ENCODE measurements around the gene KDM6A. TPM values are rescaled to one million over a fixed set of nuclear protein-coding genes. Genes with fewer than 3 reads are reported as not detected.
"Not testable (repeated sequence)": the region's sequence is repeated elsewhere in the genome, so short reads cannot be mapped to it uniquely, and the experiment has no call there.

Gene KDM6A
- total RNA-seq, 2 donors from 2014 or later, result 36.4 to 51.0 TPM

GRCh38 chrX:44914532-44915198 is 41.7 kb downstream of the KDM6A start:
- H3K36me3 Mint-ChIP-seq (ENCODE audit: insufficient read depth in 2 of 2), result peaks cover 0 to 11% of the 10 kb centered on the region in 2 donors
- no peaks in the 10 kb centered on the region for H3K27me3 Mint-ChIP-seq (ENCODE audit: low read depth)
- H3K27ac Mint-ChIP-seq, result peak overlapping the region; percentile 80
- H3K4me1 Mint-ChIP-seq (ENCODE audit: low read depth), result peaks cover 40% of the 10 kb centered on the region
- H3K4me3 Mint-ChIP-seq, result peak overlapping the region in 1 of 2 donors; percentile 69
- no peak for DNase-seq
- peak; percentile 59 to 70 for ATAC-seq (replicated peaks in 1 of 2)
- H3K9me3 Mint-ChIP-seq, result no peaks in the 10 kb centered on the region

- H3K4me3 Mint-ChIP-seq, result peak overlapping the region in 1 of 2 donors; percentile 25
- DNase-seq (no peak), ATAC-seq (replicated peaks in 1 of 2) (no peak)
- peaks cover 0 to 9% of the 10 kb centered on the region in 2 donors for H3K36me3 Mint-ChIP-seq (ENCODE audit: insufficient read depth in 2 of 2)
- H3K9me3 Mint-ChIP-seq, result no peaks in the 10 kb centered on the region
- no peak overlapping the region for H3K27ac Mint-ChIP-seq
- H3K27me3 Mint-ChIP-seq (ENCODE audit: low read depth), result no peaks in the 10 kb centered on the region
- H3K4me1 Mint-ChIP-seq (ENCODE audit: low read depth), result peaks cover 40% of the 10 kb centered on the region
Measured at GRCh38 chrX:44915361-44915868, 42.4 kb downstream of the KDM6A start.

DNA sequence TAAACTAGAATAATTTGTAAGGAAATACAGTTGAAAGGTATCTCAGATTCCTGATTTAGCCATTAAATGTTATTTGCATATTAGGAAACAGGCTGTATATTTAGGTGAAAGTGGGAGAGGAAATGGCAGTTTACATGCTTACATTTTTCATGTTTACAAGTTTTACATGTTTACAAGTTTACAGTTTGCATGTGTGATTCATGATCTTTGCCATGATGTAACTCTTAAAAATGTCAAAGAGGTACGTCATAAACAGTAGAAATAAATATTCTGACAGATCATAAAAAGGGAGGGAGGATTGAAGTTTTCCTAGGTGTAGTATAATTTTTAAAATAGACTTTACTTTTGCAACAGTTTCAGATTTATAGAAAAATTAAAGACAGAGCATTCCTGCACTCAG is 45.7 kb downstream of the KDM6A start:
- peaks cover 0 to 2% of the 10 kb centered on the region in 2 donors for H3K36me3 Mint-ChIP-seq (ENCODE audit: insufficient read depth in 2 of 2)
- no peak overlapping the region for H3K4me3 Mint-ChIP-seq
- no peaks in the 10 kb centered on the region for H3K9me3 Mint-ChIP-seq
- no peak for DNase-seq
- no peak overlapping the region for H3K27ac Mint-ChIP-seq
- no peaks in the 10 kb centered on the region for H3K27me3 Mint-ChIP-seq (ENCODE audit: low read depth)
- ATAC-seq (replicated peaks in 1 of 2), result no peak
- peaks cover 60% of the 10 kb centered on the region for H3K4me1 Mint-ChIP-seq (ENCODE audit: low read depth)

GRCh38 chrX:44922980-44923379 is 50.0 kb downstream of the KDM6A start:
- Mint-ChIP-seq H3K36me3 (ENCODE audit: insufficient read depth in 2 of 2) (peaks cover 0 to 2% of the 10 kb centered on the region in 2 donors), H3K4me3 (peak overlapping the region; percentile 64 to 76), H3K27ac (peak overlapping the region; percentile 86), H3K27me3 (ENCODE audit: low read depth) (no peaks in the 10 kb centered on the region), H3K9me3 (no peaks in the 10 kb centered on the region), H3K4me1 (ENCODE audit: low read depth) (peaks cover 70% of the 10 kb centered on the region)
- DNase-seq (no peak), ATAC-seq (replicated peaks in 1 of 2) (peak; percentile 53 to 75)

- no peaks in the 10 kb centered on the region for H3K27me3 Mint-ChIP-seq (ENCODE audit: low read depth)
- H3K4me3 Mint-ChIP-seq, result peak overlapping the region in 1 of 2 donors; percentile 32
- DNase-seq, result no peak
- no peaks in the 10 kb centered on the region for H3K9me3 Mint-ChIP-seq
- H3K27ac Mint-ChIP-seq, result peak overlapping the region; percentile 48
- ATAC-seq (replicated peaks in 1 of 2), result peak in 1 of 2 donors; percentile 33
- peaks cover 79% of the 10 kb centered on the region for H3K4me1 Mint-ChIP-seq (ENCODE audit: low read depth)
- H3K36me3 Mint-ChIP-seq (ENCODE audit: insufficient read depth in 2 of 2), result peaks cover 0 to 6% of the 10 kb centered on the region in 2 donors
Measured at GRCh38 chrX:44927398-44927797, 54.4 kb downstream of the KDM6A start.

DNA sequence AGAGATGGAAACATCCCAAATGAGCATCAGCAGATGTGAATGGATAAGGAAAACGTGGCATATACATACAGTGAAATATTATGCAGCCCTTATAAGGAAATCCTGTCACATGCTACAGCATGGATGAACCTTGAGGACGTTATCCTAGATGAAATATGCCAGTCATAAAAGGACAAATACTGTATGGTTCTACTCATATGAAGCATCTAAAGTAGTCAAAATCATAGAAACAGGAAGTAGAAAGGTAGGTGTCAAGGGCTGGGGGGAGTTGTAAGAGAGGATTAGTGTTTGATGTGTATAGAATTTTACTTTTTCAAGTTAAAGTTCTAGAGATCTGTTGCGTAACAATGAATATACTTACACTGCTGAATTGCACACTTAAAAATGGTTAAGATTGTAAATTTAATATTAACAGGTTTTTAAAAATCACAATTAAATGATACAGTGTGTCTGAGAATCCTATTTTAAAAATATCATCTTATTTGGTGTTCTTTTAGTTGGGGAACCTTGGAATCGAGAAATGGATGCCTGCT is 58.5 kb downstream of the KDM6A start:
- H3K27me3 Mint-ChIP-seq (ENCODE audit: low read depth), result no peaks in the 10 kb centered on the region
- peaks cover 75% of the 10 kb centered on the region for H3K4me1 Mint-ChIP-seq (ENCODE audit: low read depth)
- no peak overlapping the region for H3K27ac Mint-ChIP-seq
- DNase-seq (no peak), ATAC-seq (replicated peaks in 1 of 2) (peak; percentile 36 to 50)
- H3K9me3 Mint-ChIP-seq, result no peaks in the 10 kb centered on the region
- H3K36me3 Mint-ChIP-seq (ENCODE audit: insufficient read depth in 2 of 2), result peaks cover 0 to 8% of the 10 kb centered on the region in 2 donors
- no peak overlapping the region for H3K4me3 Mint-ChIP-seq

DNA sequence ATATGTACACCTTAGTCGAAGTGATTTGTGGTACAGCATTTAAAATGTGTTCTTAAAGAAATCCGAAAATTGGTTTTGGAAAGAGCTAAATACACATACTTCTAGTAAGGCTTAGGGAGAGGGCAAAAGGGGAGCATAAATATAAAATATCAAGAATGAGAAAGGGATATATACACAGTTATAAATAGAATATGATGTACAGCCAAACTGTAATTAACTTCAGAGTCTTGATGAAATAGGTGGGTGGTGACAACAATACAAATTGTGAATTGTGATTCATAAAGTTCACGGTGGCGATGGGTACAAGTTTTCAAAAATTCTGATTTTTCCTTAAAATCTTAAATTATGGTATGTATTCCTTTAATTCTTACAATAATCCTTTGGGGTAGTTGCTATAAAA is 62.2 kb downstream of the KDM6A start:
- Mint-ChIP-seq H3K27ac (no peak overlapping the region), H3K4me1 (ENCODE audit: low read depth) (peaks cover 67% of the 10 kb centered on the region)

DNA sequence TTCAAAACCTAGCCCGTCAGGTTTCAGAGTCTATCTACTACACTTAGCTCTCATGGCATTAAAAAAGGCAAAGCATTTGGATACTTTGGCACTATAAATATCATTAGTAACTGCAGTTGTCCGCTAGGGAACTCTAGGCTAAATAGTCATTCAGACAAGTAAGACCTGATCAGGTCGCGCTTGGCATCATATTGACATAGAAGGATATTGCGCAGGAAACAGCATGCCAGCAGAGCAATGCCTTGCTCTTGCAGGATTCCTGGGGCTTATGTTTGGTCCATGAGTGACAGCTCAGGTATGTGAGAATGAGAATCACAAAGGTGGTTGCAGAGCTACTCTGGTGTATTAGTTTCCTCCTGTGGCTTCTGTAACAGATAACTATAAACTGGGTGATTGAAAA is 62.7 kb downstream of the KDM6A start:
- H3K4me3 Mint-ChIP-seq, result no peak overlapping the region
- DNase-seq, result no peak
- H3K4me1 Mint-ChIP-seq (ENCODE audit: low read depth), result peaks cover 66% of the 10 kb centered on the region
- peaks cover 0 to 6% of the 10 kb centered on the region in 2 donors for H3K36me3 Mint-ChIP-seq (ENCODE audit: insufficient read depth in 2 of 2)
- no peaks in the 10 kb centered on the region for H3K27me3 Mint-ChIP-seq (ENCODE audit: low read depth)
- ATAC-seq (replicated peaks in 1 of 2), result no peak
- no peaks in the 10 kb centered on the region for H3K9me3 Mint-ChIP-seq
- no peak overlapping the region for H3K27ac Mint-ChIP-seq

More for the DNA sequence above, 62.2 kb downstream of the KDM6A start:
- DNase-seq (no peak), ATAC-seq (replicated peaks in 1 of 2) (no peak)
- H3K36me3 Mint-ChIP-seq (ENCODE audit: insufficient read depth in 2 of 2), result peaks cover 0 to 6% of the 10 kb centered on the region in 2 donors
- H3K9me3 Mint-ChIP-seq, result no peaks in the 10 kb centered on the region
- H3K4me3 Mint-ChIP-seq, result no peak overlapping the region
- H3K27me3 Mint-ChIP-seq (ENCODE audit: low read depth), result no peaks in the 10 kb centered on the region

GRCh38 chrX:44937606-44938005 is 64.6 kb downstream of the KDM6A start:
- DNase-seq (no peak), ATAC-seq (replicated peaks in 1 of 2) (no peak)
- Mint-ChIP-seq H3K27me3 (ENCODE audit: low read depth) (no peaks in the 10 kb centered on the region), H3K4me3 (no peak overlapping the region), H3K27ac (no peak overlapping the region), H3K4me1 (ENCODE audit: low read depth) (peaks cover 60% of the 10 kb centered on the region), H3K9me3 (peaks cover 0 to 2% of the 10 kb centered on the region in 2 donors), H3K36me3 (ENCODE audit: insufficient read depth in 2 of 2) (peaks cover 1 to 6% of the 10 kb centered on the region in 2 donors)

DNA sequence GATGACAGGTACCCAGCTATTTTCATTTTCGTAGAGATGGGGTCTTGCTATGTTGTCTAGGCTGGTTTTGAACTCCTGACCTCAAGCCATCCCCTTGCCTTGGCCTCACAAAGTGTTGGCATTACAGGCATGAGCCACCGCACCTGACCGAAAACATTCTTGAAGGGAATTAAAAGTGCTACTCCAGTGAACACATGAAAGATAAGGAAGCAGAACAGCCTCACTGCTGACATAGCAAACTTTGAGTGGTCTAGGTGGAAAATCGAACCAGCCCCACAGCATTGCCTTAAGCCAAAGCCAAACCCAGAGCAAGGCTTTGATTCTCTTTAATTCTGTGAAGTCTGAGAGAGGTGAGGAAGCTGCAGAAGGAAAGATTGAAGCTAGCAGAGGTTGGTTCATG is 65.1 kb downstream of the KDM6A start:
- ATAC-seq (replicated peaks in 1 of 2), result no peak
- DNase-seq, result no peak
- H3K36me3 Mint-ChIP-seq (ENCODE audit: insufficient read depth in 2 of 2), result peaks cover 1 to 6% of the 10 kb centered on the region in 2 donors
- H3K4me3 Mint-ChIP-seq, result no peak overlapping the region
- H3K27me3 Mint-ChIP-seq (ENCODE audit: low read depth), result no peaks in the 10 kb centered on the region
- H3K4me1 Mint-ChIP-seq (ENCODE audit: low read depth), result peaks cover 60% of the 10 kb centered on the region
- H3K9me3 Mint-ChIP-seq, result peaks cover 0 to 2% of the 10 kb centered on the region in 2 donors
- no peak overlapping the region for H3K27ac Mint-ChIP-seq

DNA sequence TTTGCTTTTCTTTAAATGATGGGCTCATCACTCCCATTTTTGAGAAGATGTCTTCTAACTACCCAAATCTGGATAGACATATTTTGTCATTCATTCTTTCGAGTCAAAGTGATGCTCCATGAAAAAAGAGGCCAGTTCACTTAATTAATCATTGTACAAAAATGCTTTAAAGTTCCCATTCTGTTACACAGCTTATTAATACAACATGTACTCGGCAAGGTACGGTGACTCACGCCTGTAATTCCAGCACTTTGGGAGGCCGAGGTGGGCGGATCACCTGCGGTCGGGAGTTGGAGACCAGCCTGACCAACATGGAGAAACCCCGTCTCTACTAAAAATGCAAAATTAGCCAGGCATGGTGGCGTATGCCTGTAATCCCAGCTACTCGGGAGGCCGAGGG is 67.6 kb downstream of the KDM6A start:
- not testable (repeated sequence) for H3K4me3 Mint-ChIP-seq; H3K9me3 Mint-ChIP-seq; ATAC-seq (replicated peaks in 1 of 2); DNase-seq; H3K27me3 Mint-ChIP-seq (ENCODE audit: low read depth); H3K27ac Mint-ChIP-seq
- H3K36me3 Mint-ChIP-seq (ENCODE audit: insufficient read depth in 2 of 2), result peaks cover 3 to 18% of the 10 kb centered on the region in 2 donors
- peaks cover 49% of the 10 kb centered on the region for H3K4me1 Mint-ChIP-seq (ENCODE audit: low read depth)

DNA sequence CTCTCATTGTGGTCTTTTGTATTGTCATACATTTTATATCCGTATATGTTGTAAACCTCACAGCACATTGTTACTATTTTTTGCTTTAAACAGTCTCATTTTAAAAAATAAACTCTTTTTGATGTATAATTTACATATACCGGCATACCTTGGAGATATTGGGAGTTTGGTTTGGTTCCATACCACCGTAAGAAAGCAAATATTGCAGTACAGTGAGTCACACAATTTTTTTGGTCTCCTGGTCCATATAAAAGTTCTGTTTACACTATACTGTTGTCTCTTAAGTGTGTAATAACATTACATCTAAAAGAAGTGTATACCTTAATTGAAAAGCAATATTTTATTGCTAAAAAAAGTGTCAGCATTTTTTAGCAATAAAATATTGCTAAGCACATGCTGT is 70.0 kb downstream of the KDM6A start:
- H3K4me1 Mint-ChIP-seq (ENCODE audit: low read depth), result peaks cover 39% of the 10 kb centered on the region
- ATAC-seq (replicated peaks in 1 of 2), result no peak

DNA sequence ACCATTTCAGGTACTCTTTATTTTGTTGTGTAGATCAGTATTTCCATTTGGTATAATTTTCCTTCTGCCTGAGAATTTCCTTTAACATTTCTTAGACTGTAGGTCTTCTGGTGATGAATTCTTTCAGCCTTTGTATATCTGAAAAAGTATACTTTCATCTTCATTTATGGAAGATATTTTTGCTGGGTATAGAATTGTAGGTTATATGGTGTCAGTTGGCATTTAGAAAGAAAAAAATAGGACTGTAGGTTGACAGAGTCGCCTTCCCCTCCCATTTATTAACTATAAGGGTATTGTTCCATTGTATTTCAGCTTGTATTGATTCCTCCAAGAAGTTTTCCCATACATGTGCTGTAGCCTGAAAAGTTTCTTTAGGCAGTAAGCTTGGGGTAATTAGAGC is 71.9 kb downstream of the KDM6A start:
- H3K27me3 Mint-ChIP-seq (ENCODE audit: low read depth), result no peaks in the 10 kb centered on the region
- H3K4me1 Mint-ChIP-seq (ENCODE audit: low read depth), result peaks cover 31% of the 10 kb centered on the region
- H3K27ac Mint-ChIP-seq, result no peak overlapping the region
- H3K9me3 Mint-ChIP-seq, result peaks cover 0 to 5% of the 10 kb centered on the region in 2 donors
- H3K4me3 Mint-ChIP-seq, result no peak overlapping the region
- H3K36me3 Mint-ChIP-seq (ENCODE audit: insufficient read depth in 2 of 2), result peaks cover 3 to 14% of the 10 kb centered on the region in 2 donors
- ATAC-seq (replicated peaks in 1 of 2) (no peak), DNase-seq (no peak)

More for the DNA sequence above, 70.0 kb downstream of the KDM6A start:
- Mint-ChIP-seq H3K4me3 (no peak overlapping the region), H3K9me3 (peaks cover 0 to 5% of the 10 kb centered on the region in 2 donors), H3K36me3 (ENCODE audit: insufficient read depth in 2 of 2) (peaks cover 3 to 18% of the 10 kb centered on the region in 2 donors), H3K27me3 (ENCODE audit: low read depth) (no peaks in the 10 kb centered on the region), H3K27ac (no peak overlapping the region)
- no peak for DNase-seq

Data from activated T-cell treated with anti-CD3 and anti-CD28 coated beads, Interleukin-2, amount 50 U/mL, for 72 hours (primary cell).